Small intestine (tissue), 7 donors: Measurements from ENCODE around the gene PRKCI. TPM values are rescaled to one million over a fixed set of nuclear protein-coding genes. Genes with fewer than 3 reads are reported as not detected.

Source experiments
- DNase-seq, 2 donors: peaks; one replicate each; pipeline versions ENCODE4 v3.0.0 to v3.0.0-alpha.2; 2013
- FAIRE-seq: peaks from 2 replicates; lab custom pipeline; 2012; peaks lifted over from hg19 to GRCh38; lab: Jason Lieb, UNC
- H3K27ac ChIP-seq, 3 donors: one replicate each; pipeline ENCODE4 v1.5.1; 2013; ENCODE audit warnings: low read length in 2 of 3, mild to moderate bottlenecking in 2 of 3, control low read depth in 1 of 3, inconsistent platforms in 1 of 3, low read depth in 1 of 3, moderate library complexity in 1 of 3
- H3K27me3 ChIP-seq, 3 donors: one replicate each; pipeline ENCODE4 v1.6.1; 2013; ENCODE audit warnings: low read length in 3 of 3, inconsistent platforms in 1 of 3; ENCODE audit not compliant: control insufficient read depth in 3 of 3, insufficient read depth in 3 of 3
- H3K36me3 ChIP-seq, 3 donors: one replicate each; pipeline ENCODE4 v1.6.1; 2013; ENCODE audit warnings: low read length in 3 of 3, inconsistent platforms in 1 of 3, low read depth in 1 of 3, mild to moderate bottlenecking in 1 of 3, moderate library complexity in 1 of 3; ENCODE audit not compliant: control insufficient read depth in 3 of 3, insufficient read depth in 2 of 3
- H3K4me1 ChIP-seq, 3 donors: one replicate each; pipeline ENCODE4 v1.6.1; 2013; ENCODE audit warnings: low read length in 2 of 3, inconsistent platforms in 1 of 3, low read depth in 1 of 3, mild to moderate bottlenecking in 1 of 3, moderate library complexity in 1 of 3; ENCODE audit not compliant: control insufficient read depth in 3 of 3, insufficient read depth in 2 of 3
- H3K4me3 ChIP-seq, 3 donors: one replicate each; pipeline ENCODE4 v1.5.1; 2013; ENCODE audit warnings: low read length in 3 of 3, control low read depth in 1 of 3, inconsistent platforms in 1 of 3, low read depth in 1 of 3, mild to moderate bottlenecking in 1 of 3, moderate library complexity in 1 of 3
- H3K9me3 ChIP-seq, 2 donors: one replicate each; pipeline ENCODE4 v1.6.1; 2013; ENCODE audit warnings: low read depth in 1 of 2, low read length in 1 of 2; ENCODE audit not compliant: control insufficient read depth in 2 of 2, insufficient read depth in 1 of 2
- WGBS, 3 donors: extraction: QIAGEN DNeasy Blood & Tissue Kit; methylation state at CpG; one replicate each; pipeline ENCODE4 v1.1.7; 2013; 5-methylcytosine and 5-hydroxymethylcytosine counted together
- polyA plus RNA-seq, 4 donors: library from polyadenylated mRNA; stranded (reverse) in 3 of 4; unstranded in 1 of 4; fragments of 200-250 nt in 3 of 4; fragments of 120-200 nt in 1 of 4; gene quantifications; one replicate each; pipeline versions ENCODE4 v1.2.1 to v1.2.3, GENCODE V29; 2013
- donor health status: healthy with polysubstance abuse.
- donor health status: control.
- donor health status: control.
- donor health status: Bipolar disorder and iron deficiency.
- donor health status: healthy.

PRKCI gene
- polyA plus RNA-seq, 4 donors = 13.2 to 28.2 (median 14.7) TPM

DNA sequence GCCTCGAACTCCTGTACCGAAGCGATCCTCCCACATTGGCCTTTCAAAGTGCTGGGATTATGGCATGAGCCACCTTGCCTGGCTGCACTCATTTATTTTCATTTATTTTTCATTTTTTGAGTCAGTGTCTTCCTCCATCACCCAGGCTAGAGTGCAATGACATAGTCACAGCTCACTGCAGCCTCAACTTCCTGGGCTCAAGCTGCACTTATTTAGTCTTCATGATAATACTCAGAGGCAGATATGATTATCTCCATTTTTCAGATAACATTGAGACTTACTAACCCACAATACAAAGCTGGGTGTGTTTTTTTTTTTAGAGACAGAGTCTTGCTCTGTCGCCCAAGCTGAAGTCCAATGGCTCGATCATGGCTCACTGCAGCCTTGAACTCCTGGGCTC, 10.0 kb downstream of the PRKCI start:
- Histone ChIP-seq H3K9me3 (no peaks in the 10 kb centered on the region), H3K27me3 (no peaks in the 10 kb centered on the region), H3K4me1 (peaks cover 0 to 7% (median 3%) of the 10 kb centered on the region in 3 donors), H3K36me3 (peaks cover 3 to 15% (median 7%) of the 10 kb centered on the region in 3 donors), H3K27ac (peak overlapping the region in 2 of 3 donors; percentile 29 to 79), H3K4me3 (no peak overlapping the region)
- FAIRE-seq (no peak), DNase-seq (peak in 1 of 2 donors; percentile 41)
- WGBS, 3 donors = 63 to 82% (median 68%) methylated on average over 5 of the region's 5 CpGs

GRCh38 chr3:170233530-170233929, 11.3 kb downstream of the PRKCI start:
- H3K9me3 ChIP-seq = no peaks in the 10 kb centered on the region
- no peaks in the 10 kb centered on the region for H3K27me3 ChIP-seq
- peak overlapping the region in 1 of 3 donors; percentile 29 for H3K27ac ChIP-seq
- peaks cover 0 to 7% (median 3%) of the 10 kb centered on the region in 3 donors for H3K4me1 ChIP-seq
- WGBS, 3 donors = 39 to 49% (median 44%) methylated on average over 6 of the region's 6 CpGs
- H3K4me3 ChIP-seq = no peak overlapping the region
- FAIRE-seq (peak; percentile 49), DNase-seq (peak; percentile 47 to 80)
- peaks cover 3 to 19% (median 7%) of the 10 kb centered on the region in 3 donors for H3K36me3 ChIP-seq

- Histone ChIP-seq H3K36me3 (peaks cover 3 to 22% (median 7%) of the 10 kb centered on the region in 3 donors), H3K4me1 (no peaks in the 10 kb centered on the region), H3K4me3 (no peak overlapping the region), H3K27me3 (no peaks in the 10 kb centered on the region), H3K27ac (no peak overlapping the region), H3K9me3 (no peaks in the 10 kb centered on the region)
- DNase-seq = no peak
- FAIRE-seq = no peak
- WGBS, 3 donors = 93 to 97% (median 95%) methylated on average over 1 of the region's 1 CpG
These were observed 17.9 kb downstream of the PRKCI start for GRCh38 chr3:170240142-170240541.

DNA sequence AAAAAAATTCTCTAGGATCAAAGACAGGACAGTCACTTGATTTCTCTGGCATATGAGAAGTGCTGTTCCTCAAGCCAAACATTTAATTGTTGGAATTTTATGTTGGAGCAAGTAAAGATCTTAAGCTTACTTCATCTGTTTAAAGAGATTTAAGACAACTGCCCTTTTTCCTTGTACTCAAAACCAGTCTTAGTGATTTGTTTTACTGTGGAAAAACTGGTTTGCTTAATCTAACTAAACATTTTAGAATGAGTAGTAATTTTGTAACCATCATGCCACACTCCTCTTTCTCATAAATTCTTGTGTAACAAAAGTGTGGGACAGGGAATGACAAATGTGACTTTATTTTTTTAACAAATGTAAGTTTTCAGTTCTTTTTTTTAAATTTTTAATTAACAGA, 18.4 kb downstream of the PRKCI start:
- no peak overlapping the region for H3K4me3 ChIP-seq
- H3K36me3 ChIP-seq = peaks cover 3 to 21% (median 7%) of the 10 kb centered on the region in 3 donors
- H3K4me1 ChIP-seq = no peaks in the 10 kb centered on the region
- no peaks in the 10 kb centered on the region for H3K27me3 ChIP-seq
- FAIRE-seq (no peak), DNase-seq (no peak)
- H3K9me3 ChIP-seq = no peaks in the 10 kb centered on the region
- H3K27ac ChIP-seq = no peak overlapping the region

DNA sequence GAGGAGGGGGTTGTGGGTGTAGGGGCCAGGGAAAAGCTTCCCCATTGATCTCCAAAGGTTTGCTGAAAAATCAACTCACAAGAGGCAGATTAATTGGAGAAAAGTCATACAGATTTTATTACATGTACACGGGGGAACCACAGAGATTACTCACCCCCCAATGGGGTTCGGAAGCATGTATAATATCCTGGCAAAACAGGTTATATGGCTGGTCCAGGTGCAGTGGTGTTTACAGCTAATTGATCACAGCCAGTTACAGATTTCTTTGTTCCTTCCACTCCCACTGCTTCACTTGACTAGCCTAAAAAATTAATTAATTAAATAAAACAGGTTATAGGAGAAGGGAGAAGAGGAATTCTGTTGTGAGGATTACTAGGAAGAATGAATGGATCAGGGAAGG, 22.4 kb downstream of the PRKCI start:
- Histone ChIP-seq H3K4me3 (no peak overlapping the region), H3K27me3 (no peaks in the 10 kb centered on the region), H3K9me3 (no peaks in the 10 kb centered on the region), H3K36me3 (peaks cover 0 to 13% (median 0%) of the 10 kb centered on the region in 3 donors), H3K4me1 (no peaks in the 10 kb centered on the region), H3K27ac (no peak overlapping the region)
- FAIRE-seq (no peak), DNase-seq (no peak)
- WGBS, 3 donors = 8 to 69% (median 34%) methylated on average over 2 of the region's 2 CpGs

DNA sequence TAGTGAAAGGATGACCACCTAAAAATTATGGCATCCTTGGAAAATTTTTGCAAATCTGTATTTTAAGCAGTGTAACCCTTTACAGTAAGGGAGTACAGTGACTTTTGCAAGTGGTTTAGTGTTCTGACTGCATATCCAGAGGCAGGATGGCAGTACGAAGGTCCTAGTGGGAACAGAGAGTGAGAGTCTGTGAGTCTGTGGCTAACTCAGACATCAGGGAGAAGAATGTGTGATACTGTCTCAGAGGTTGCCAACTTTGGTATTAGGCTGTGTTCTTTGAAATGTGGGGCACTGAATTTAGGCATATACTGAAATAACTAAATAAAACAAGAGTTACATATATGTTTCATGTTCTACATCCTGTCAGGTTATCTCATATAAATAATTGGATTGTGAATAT, 25.7 kb downstream of the PRKCI start:
- no peak for FAIRE-seq
- DNase-seq = no peak
- no peaks in the 10 kb centered on the region for H3K9me3 ChIP-seq
- no peaks in the 10 kb centered on the region for H3K27me3 ChIP-seq
- no peak overlapping the region for H3K27ac ChIP-seq
- no peak overlapping the region for H3K4me3 ChIP-seq
- peaks cover 0 to 15% (median 0%) of the 10 kb centered on the region in 3 donors for H3K36me3 ChIP-seq
- H3K4me1 ChIP-seq = no peaks in the 10 kb centered on the region
- 80 to 100% (median 94%) methylated on average over 1 of the region's 1 CpG for WGBS, 3 donors

DNA sequence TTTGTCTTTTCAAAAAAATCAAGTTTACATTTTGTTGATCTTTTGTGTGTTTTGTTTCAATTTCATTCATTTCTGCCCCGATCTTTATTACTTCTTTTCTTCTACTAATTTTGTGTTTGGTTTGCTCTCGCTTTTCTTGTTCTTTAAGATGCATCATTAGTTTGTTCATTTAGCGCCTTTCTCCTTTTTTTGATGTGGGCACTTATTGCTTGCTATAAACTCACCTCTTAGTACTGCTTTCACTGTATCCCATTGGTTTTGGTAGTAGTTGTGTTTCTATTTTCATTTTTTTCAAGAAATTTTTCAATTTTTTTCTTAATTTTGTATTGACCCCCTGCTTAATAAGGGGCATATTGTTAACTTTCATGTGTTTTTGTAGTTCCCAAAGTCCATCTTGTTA, 34.4 kb downstream of the PRKCI start:
- peaks cover 0 to 23% (median 2%) of the 10 kb centered on the region in 3 donors for H3K36me3 ChIP-seq

GRCh38 chr3:170257145-170257544, 34.9 kb downstream of the PRKCI start:
- H3K4me1 ChIP-seq = no peaks in the 10 kb centered on the region
- no peak overlapping the region for H3K27ac ChIP-seq
- 85 to 90% (median 88%) methylated on average over 2 of the region's 2 CpGs for WGBS, 3 donors
- no peaks in the 10 kb centered on the region for H3K9me3 ChIP-seq
- no peaks in the 10 kb centered on the region for H3K27me3 ChIP-seq
- FAIRE-seq = no peak
- DNase-seq = no peak
- H3K36me3 ChIP-seq = peaks cover 0 to 23% (median 2%) of the 10 kb centered on the region in 3 donors
- H3K4me3 ChIP-seq = no peak overlapping the region

More for the DNA sequence above, 34.4 kb downstream of the PRKCI start:
- Histone ChIP-seq H3K4me3 (no peak overlapping the region), H3K27me3 (no peaks in the 10 kb centered on the region), H3K27ac (no peak overlapping the region), H3K9me3 (no peaks in the 10 kb centered on the region), H3K4me1 (no peaks in the 10 kb centered on the region)
- FAIRE-seq = no peak
- DNase-seq = no peak
- 85 to 94% (median 92%) methylated on average over 3 of the region's 3 CpGs for WGBS, 3 donors

DNA sequence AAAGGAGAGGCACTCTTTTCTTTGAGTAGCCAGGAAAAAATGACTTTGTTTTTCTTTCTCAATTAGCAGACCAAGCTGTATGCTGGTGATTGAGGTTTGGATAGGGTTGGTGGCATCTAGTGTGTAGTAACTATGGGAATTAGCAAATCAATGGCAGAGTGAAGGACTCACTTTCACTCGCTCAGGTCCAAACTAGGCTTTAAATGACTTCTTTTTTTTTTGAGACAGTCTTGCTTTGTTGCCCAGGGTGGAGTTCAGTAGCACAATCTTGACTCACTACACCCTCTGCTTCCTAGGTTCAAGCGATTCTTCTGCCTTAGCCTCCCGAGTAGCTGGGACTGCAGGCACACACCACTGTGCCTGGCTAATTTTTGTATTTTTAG, 35.9 kb downstream of the PRKCI start:
- no peak for FAIRE-seq
- 82 to 93% (median 88%) methylated on average over 3 of the region's 3 CpGs for WGBS, 3 donors

More for the DNA sequence above, 35.9 kb downstream of the PRKCI start:
- H3K27me3 ChIP-seq = no peaks in the 10 kb centered on the region
- H3K4me3 ChIP-seq = no peak overlapping the region
- peaks cover 0 to 25% (median 5%) of the 10 kb centered on the region in 3 donors for H3K36me3 ChIP-seq
- H3K9me3 ChIP-seq = no peaks in the 10 kb centered on the region
- no peak for DNase-seq
- no peaks in the 10 kb centered on the region for H3K4me1 ChIP-seq
- H3K27ac ChIP-seq = no peak overlapping the region
